Upper lobe of left lung (tissue), 6 donors: Measurements from ENCODE around the gene PCK2. TPM values are rescaled to one million over a fixed set of nuclear protein-coding genes. Genes with fewer than 3 reads are reported as not detected.

Source experiments
- ATAC-seq, 2 donors: fragments of 200-7000 bp; cut with Tn5 transposase; one replicate each; pipeline ENCODE4 v1.9.1; 2022; ENCODE audit warnings: mild to moderate bottlenecking in 2 of 2, moderate library complexity in 2 of 2; ENCODE audit not compliant: low FRiP score in 2 of 2
- DNase-seq, 2 donors: peaks; one replicate each; pipeline ENCODE4 v3.0.0-alpha.2; 2019 to 2020
- H3K27ac ChIP-seq, 4 donors: fragments of 200-600 bp; sonication (generic); one replicate each; pipeline ENCODE4 v1.5.1; 2016 to 2019
- H3K27me3 ChIP-seq, 4 donors: fragments of 200-600 bp; sonication (generic); one replicate each; pipeline ENCODE4 v1.5.1; 2017 to 2019
- H3K36me3 ChIP-seq, 4 donors: fragments of 200-600 bp; sonication (generic); one replicate each; pipeline ENCODE4 v1.5.1; 2016 to 2019
- H3K4me1 ChIP-seq, 4 donors: fragments of 200-600 bp; sonication (generic); one replicate each; pipeline ENCODE4 v1.5.1; 2018 to 2019
- H3K4me3 ChIP-seq, 4 donors: fragments of 200-600 bp; sonication (generic); one replicate each; pipeline ENCODE4 v1.5.1; 2017 to 2019; ENCODE audit warnings: mild to moderate bottlenecking in 2 of 4, moderate library complexity in 1 of 4
- H3K9me3 ChIP-seq, 4 donors: fragments of 200-600 bp; sonication (generic); one replicate each; pipeline ENCODE4 v1.5.1; 2018 to 2019
- EP300 ChIP-seq, 4 donors: sonication (generic); formaldehyde crosslinking; IDR thresholded peaks; one replicate each; pipeline ENCODE4 v1.5.1; 2017; ENCODE audit warnings: antibody characterized with exemption in 4 of 4, control low read depth in 2 of 4
- POLR2A ChIP-seq, 4 donors: fragments of 450-650 bp; IDR thresholded peaks; one replicate each; pipeline ENCODE4 v1.5.1; 2016 to 2017; ENCODE audit warnings: antibody characterized with exemption in 4 of 4, mild to moderate bottlenecking in 2 of 4
- POLR2AphosphoS5 ChIP-seq, 2 donors: sonication (generic); formaldehyde crosslinking; IDR thresholded peaks; one replicate each; pipeline ENCODE4 v1.5.1; 2017; ENCODE audit warnings: antibody characterized with exemption in 2 of 2
- WGBS, 2 donors: methylation state at CpG; one replicate each; pipeline ENCODE4 v1.1.5; 2017 to 2018; 5-methylcytosine and 5-hydroxymethylcytosine counted together
- total RNA-seq, 6 donors: library from RNA; depleted of rRNA in 4 of 6; stranded (reverse); fragments of >200 nt in 4 of 6; gene quantifications; one replicate each; pipeline versions ENCODE4 v1.1.0 to v1.2.1, GENCODE V29; 2016 to 2021
- TF ChIP-seq, protein P1 (sequence below), 6 experiments: fragments of 450-650 bp in 4 of 6; fragments of 200-600 bp in 2 of 6; sonication (generic) in 2 of 6; IDR thresholded peaks; one replicate each; pipeline ENCODE4 v1.5.1; 2016 to 2019; ENCODE audit warnings: antibody characterized with exemption in 6 of 6
- donor health status: DM: no; HTN: no; CAD: no; lungs with moderate emphysema.
- donor health status: DM: no; HTN: yes; CAD: no; lungs with severe emphysema.

PCK2 gene
- total RNA-seq, 6 donors from 2014 or later: 27.2 to 70.3 (median 34.9) TPM

DNA sequence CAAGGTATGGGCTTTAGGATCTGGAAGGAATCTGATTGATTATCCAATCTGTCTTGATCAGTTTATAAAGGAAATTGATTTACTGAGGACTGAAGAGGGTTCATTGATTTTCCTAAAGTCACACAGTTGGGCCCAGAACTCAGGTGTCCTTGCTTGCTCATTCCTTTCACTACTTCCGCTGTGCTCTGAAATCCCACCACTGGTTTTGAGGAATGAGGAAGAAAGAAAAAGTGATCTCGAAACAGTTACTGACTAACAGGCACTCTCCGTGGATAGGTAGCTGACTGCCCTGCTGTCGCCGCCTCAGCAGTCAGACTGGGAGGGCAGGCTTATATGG is 36.2 kb downstream of the PCK2 start, which contains the start of gene FITM1:
Gene FITM1 (plus strand): TSS at position 280 of the 337 bp plus-strand sequence. CDS start 905 bp downstream, outside the sequence.
- WGBS, 2 donors: 79 to 95% methylated on average over 5 of the region's 5 CpGs
- DNase-seq (no peak), ATAC-seq (no peak)
- no peaks in the 10 kb centered on the region for H3K36me3 ChIP-seq
- no peaks in the 10 kb centered on the region for H3K27me3 ChIP-seq
- peaks cover under 1 to 12% (median 9%) of the 10 kb centered on the region in 4 donors for H3K4me1 ChIP-seq
- no peak within 1 kb of the TSS for H3K4me3 ChIP-seq
- H3K9me3 ChIP-seq: no peaks in the 10 kb centered on the region
- TF ChIP-seq POLR2AphosphoS5 (IDR thresholded peaks at IDR 0.05) (no peak), POLR2A (IDR thresholded peaks at IDR 0.05) (no peak), EP300 (IDR thresholded peaks at IDR 0.05) (no peak)
- TF ChIP-seq, protein P1, sequence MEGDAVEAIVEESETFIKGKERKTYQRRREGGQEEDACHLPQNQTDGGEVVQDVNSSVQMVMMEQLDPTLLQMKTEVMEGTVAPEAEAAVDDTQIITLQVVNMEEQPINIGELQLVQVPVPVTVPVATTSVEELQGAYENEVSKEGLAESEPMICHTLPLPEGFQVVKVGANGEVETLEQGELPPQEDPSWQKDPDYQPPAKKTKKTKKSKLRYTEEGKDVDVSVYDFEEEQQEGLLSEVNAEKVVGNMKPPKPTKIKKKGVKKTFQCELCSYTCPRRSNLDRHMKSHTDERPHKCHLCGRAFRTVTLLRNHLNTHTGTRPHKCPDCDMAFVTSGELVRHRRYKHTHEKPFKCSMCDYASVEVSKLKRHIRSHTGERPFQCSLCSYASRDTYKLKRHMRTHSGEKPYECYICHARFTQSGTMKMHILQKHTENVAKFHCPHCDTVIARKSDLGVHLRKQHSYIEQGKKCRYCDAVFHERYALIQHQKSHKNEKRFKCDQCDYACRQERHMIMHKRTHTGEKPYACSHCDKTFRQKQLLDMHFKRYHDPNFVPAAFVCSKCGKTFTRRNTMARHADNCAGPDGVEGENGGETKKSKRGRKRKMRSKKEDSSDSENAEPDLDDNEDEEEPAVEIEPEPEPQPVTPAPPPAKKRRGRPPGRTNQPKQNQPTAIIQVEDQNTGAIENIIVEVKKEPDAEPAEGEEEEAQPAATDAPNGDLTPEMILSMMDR (IDR thresholded peaks at IDR 0.05): no peak
- peak within 1 kb of the TSS; percentile 51 to 77 (median 72) for H3K27ac ChIP-seq

DNA sequence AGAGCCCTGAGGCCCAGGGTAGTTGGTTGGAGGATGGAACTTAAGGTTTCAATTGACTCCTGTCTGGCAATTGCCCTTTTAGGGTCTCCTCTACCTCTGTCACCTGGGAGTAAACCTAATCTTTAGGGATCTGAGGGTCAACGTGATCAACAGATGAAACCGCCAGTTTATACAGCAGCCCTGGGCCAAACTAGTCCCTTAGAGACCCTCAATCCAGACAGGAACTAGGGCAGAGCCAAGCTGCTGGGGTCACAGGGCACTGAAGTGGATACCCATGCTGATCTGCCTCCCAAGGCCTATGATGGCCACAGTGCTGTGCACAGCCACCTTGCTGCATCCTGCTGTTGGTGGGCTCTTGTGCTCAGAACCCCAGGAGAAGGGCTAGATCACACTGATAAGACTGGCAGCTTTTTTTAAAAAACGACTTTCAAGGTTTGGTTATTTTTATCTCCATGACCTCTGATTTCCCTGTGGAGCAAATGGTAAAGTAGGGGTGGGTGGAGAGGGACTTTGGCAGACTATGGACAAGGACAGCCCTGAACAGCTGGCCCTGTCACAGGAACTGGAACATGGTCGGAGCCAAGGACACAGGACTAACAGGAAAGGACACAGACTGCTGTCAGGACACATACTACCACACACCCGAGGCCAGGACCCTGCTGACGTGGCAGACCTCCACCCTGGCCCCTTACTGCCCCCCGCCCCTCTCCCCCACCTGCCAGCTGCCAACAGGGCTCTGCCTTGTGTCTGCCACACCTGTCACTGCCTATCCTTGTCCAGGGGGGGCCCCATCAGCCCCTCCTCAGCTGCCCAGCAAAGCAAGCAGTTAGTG is 36.8 kb downstream of the PCK2 start:
- peaks cover 3 to 16% (median 11%) of the 10 kb centered on the region in 4 donors for H3K4me1 ChIP-seq
- TF ChIP-seq EP300 (IDR thresholded peaks at IDR 0.05): no peak
- TF ChIP-seq POLR2AphosphoS5 (IDR thresholded peaks at IDR 0.05): peak in 1 of 2 donors; percentile 45
- H3K4me3 ChIP-seq: no peak overlapping the region
- no peak for DNase-seq
- no peaks in the 10 kb centered on the region for H3K27me3 ChIP-seq
- peak overlapping the region; percentile 51 to 77 (median 72) for H3K27ac ChIP-seq
- ATAC-seq: peak in 1 of 2 donors; percentile 50
- WGBS, 2 donors: 53 to 64% methylated on average over 4 to 5 of the region's 7 CpGs
- no peaks in the 10 kb centered on the region for H3K36me3 ChIP-seq
- H3K9me3 ChIP-seq: no peaks in the 10 kb centered on the region

DNA sequence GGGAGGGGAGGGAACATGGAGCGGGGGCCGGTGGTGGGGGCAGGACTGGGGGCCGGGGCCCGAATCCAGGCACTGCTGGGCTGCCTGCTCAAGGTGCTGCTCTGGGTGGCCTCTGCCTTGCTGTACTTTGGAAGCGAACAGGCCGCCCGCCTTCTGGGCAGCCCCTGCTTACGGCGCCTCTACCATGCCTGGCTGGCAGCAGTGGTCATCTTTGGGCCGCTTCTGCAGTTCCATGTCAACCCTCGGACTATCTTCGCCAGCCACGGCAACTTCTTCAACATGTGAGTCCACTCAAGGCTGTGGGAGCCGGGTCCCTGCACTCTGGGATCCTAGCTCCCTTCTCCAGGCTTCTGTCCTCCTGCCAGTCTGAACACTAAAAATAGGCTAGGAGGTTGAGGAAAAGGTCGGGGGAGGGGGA is 37.4 kb downstream of the PCK2 start:
- ATAC-seq: no peak
- Histone ChIP-seq H3K4me1 (peaks cover 3 to 18% (median 13%) of the 10 kb centered on the region in 4 donors), H3K9me3 (no peaks in the 10 kb centered on the region), H3K36me3 (no peaks in the 10 kb centered on the region), H3K27me3 (no peaks in the 10 kb centered on the region), H3K27ac (peak overlapping the region; percentile 51 to 77 (median 72)), H3K4me3 (no peak overlapping the region)
- DNase-seq: no peak
- 84 to 94% methylated on average over 7 to 15 of the region's 15 CpGs for WGBS, 2 donors
- TF ChIP-seq, protein P1 (IDR thresholded peaks at IDR 0.05): no peak
- TF ChIP-seq POLR2AphosphoS5 (IDR thresholded peaks at IDR 0.05) (no peak), POLR2A (IDR thresholded peaks at IDR 0.05) (no peak), EP300 (IDR thresholded peaks at IDR 0.05) (no peak)

DNA sequence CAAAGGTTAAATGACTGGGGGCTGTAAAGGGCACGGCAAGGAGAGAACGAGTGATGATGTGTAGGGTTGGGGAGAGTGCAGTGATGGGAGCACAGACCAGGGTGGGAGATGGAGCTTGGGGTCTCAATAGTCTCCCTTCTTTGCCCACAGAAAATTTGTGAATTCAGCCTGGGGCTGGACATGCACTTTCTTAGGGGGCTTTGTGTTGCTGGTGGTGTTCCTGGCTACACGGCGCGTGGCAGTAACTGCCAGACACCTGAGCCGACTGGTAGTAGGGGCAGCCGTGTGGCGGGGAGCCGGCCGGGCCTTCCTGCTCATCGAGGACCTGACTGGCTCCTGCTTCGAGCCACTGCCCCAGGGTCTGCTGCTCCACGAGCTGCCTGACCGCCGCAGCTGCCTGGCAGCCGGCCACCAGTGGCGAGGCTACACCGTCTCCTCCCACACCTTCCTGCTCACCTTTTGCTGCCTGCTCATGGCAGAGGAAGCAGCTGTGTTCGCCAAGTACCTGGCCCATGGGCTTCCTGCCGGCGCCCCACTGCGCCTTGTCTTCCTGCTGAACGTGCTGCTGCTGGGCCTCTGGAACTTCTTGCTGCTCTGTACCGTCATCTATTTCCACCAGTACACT is 38.1 kb downstream of the PCK2 start:
- no peaks in the 10 kb centered on the region for H3K36me3 ChIP-seq
- H3K27ac ChIP-seq: peak overlapping the region in 3 of 4 donors; percentile 38 to 77 (median 51)
- H3K4me3 ChIP-seq: no peak overlapping the region
- no peaks in the 10 kb centered on the region for H3K9me3 ChIP-seq
- 69 to 70% methylated on average over 13 to 24 of the region's 24 CpGs for WGBS, 2 donors
- ATAC-seq (no peak), DNase-seq (peak in 1 of 2 donors; percentile 84)
- TF ChIP-seq POLR2A (IDR thresholded peaks at IDR 0.05) (no peak), EP300 (IDR thresholded peaks at IDR 0.05) (no peak), POLR2AphosphoS5 (IDR thresholded peaks at IDR 0.05) (no peak)
- TF ChIP-seq, protein P1 (IDR thresholded peaks at IDR 0.05): no peak
- H3K4me1 ChIP-seq: peaks cover 9 to 24% (median 19%) of the 10 kb centered on the region in 4 donors
- H3K27me3 ChIP-seq: no peaks in the 10 kb centered on the region

DNA sequence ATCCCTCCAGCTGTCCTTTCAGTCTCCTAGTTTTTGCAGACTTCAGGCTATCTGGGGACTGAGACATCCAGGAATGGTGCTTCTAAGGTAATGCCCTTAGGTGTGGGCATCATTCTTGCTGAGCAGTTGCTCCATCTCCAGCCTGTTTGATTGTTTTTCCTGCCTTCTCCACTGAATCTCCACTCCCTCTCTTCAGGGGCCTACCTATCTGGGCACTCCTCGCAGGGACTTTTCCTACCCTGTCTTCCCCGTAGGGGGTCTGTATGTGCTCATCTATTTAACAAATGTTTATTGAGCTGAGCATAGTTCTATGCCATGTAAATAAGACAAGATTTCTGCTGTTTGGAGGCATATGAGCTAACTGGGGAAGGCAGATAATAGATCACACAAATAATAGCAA is 38.9 kb downstream of the PCK2 start:
- Histone ChIP-seq H3K9me3 (no peaks in the 10 kb centered on the region), H3K4me1 (peaks cover 13 to 32% (median 25%) of the 10 kb centered on the region in 4 donors), H3K27me3 (no peaks in the 10 kb centered on the region), H3K27ac (no peak overlapping the region), H3K36me3 (peaks cover 0 to 6% (median 6%) of the 10 kb centered on the region in 4 donors), H3K4me3 (no peak overlapping the region)
- TF ChIP-seq POLR2AphosphoS5 (IDR thresholded peaks at IDR 0.05) (no peak), EP300 (IDR thresholded peaks at IDR 0.05) (no peak), POLR2A (IDR thresholded peaks at IDR 0.05) (no peak)
- TF ChIP-seq, protein P1 (IDR thresholded peaks at IDR 0.05): no peak
- DNase-seq: no peak
- ATAC-seq: no peak
- 93 to 96% methylated on average over 2 of the region's 2 CpGs for WGBS, 2 donors
